IMR-90 (cell line): ENCODE measurements around the gene B4GALNT3. TPM values are rescaled to one million over a fixed set of nuclear protein-coding genes. Genes with fewer than 3 reads are reported as not detected.

ENCODE experiments used
- ATAC-seq: fragments of 200-7000 bp; cut with Tn5 transposase; 2 replicates; pipeline ENCODE4 v1.9.1; 2020; ENCODE audit warnings: low read depth, mild to moderate bottlenecking, moderate library complexity
- BruUV-seq: library from RNA; stranded (reverse); fragments of 400-500 nt; replicated peaks from 2 replicates; lab custom pipeline; 2021; lab: Mats Ljungman, UMichigan
- CTCF ChIA-PET: fragments of 300-600 bp; formaldehyde crosslinking; extraction: SDS; loops from one replicate; lab custom pipeline; 2021; ENCODE audit warnings: antibody characterized with exemption; lab: Yijun Ruan, JAX
- POLR2A ChIA-PET: fragments of 300-600 bp; sonication (Branson Sonifier 250); formaldehyde crosslinking; loops from one replicate; lab custom pipeline; 2022; ENCODE audit warnings: antibody characterized with exemption; ENCODE audit not compliant: unreplicated experiment; lab: Charles Lee
- DNase-seq: peaks from one replicate; pipeline ENCODE4 v3.0.0; 2013
- H2AFZ ChIP-seq: replicated peaks from 2 replicates; pipeline ENCODE3; 2013; ENCODE audit warnings: low read length, mild to moderate bottlenecking; ENCODE audit not compliant: poor library complexity
- H2AK5ac ChIP-seq: 2 replicates; pipeline ENCODE4 v1.6.1; 2013; ENCODE audit warnings: low read depth, low read length, inconsistent platforms
- H2AK9ac ChIP-seq: replicated peaks from 2 replicates; pipeline ENCODE3; 2013; ENCODE audit warnings: mild to moderate bottlenecking, low read depth, low read length, moderate library complexity; ENCODE audit not compliant: poor library complexity
- H2BK120ac ChIP-seq: 2 replicates; pipeline ENCODE4 v1.6.1; 2013; ENCODE audit warnings: low read depth, low read length, inconsistent platforms
- H2BK15ac ChIP-seq: 3 replicates; pipeline ENCODE4 v1.6.1; 2013; ENCODE audit warnings: low read depth, low read length, inconsistent platforms
- H2BK20ac ChIP-seq: 2 replicates; pipeline ENCODE4 v1.6.1; 2013; ENCODE audit warnings: low read depth, mild to moderate bottlenecking, inconsistent platforms, low read length, moderate library complexity
- H2BK5ac ChIP-seq: 2 replicates; pipeline ENCODE4 v1.6.1; 2013; ENCODE audit warnings: mild to moderate bottlenecking, low read depth, low read length, inconsistent platforms; ENCODE audit not compliant: poor library complexity, severe bottlenecking
- H3K14ac ChIP-seq: replicated peaks from 2 replicates; pipeline ENCODE4 v1.6.1; 2013; ENCODE audit warnings: low read depth, low read length, inconsistent platforms
- H3K18ac ChIP-seq: 2 replicates; pipeline ENCODE4 v1.6.1; 2013; ENCODE audit warnings: low read depth, low read length, control low read depth
- H3K23ac ChIP-seq: 2 replicates; pipeline ENCODE4 v1.6.1; 2013; ENCODE audit warnings: low read depth, low read length, inconsistent platforms
- H3K27ac ChIP-seq: 2 replicates; pipeline ENCODE4 v1.5.1; 2013; ENCODE audit warnings: mild to moderate bottlenecking, control low read depth, low read length; ENCODE audit not compliant: insufficient read depth
- H3K27me3 ChIP-seq: 2 replicates; pipeline ENCODE4 v1.6.1; 2013; ENCODE audit warnings: low read length; ENCODE audit not compliant: control insufficient read depth, insufficient read depth
- H3K36me3 ChIP-seq: 2 replicates; pipeline ENCODE4 v1.6.1; 2013; ENCODE audit warnings: low read length, mixed read lengths; ENCODE audit not compliant: control insufficient read depth, insufficient read depth
- H3K4ac ChIP-seq: 2 replicates; pipeline ENCODE4 v1.6.1; 2013; ENCODE audit warnings: low read depth, low read length, inconsistent platforms
- H3K4me1 ChIP-seq: 2 replicates; pipeline ENCODE4 v1.6.1; 2013; ENCODE audit warnings: low read length, mixed read lengths; ENCODE audit not compliant: control insufficient read depth, insufficient read depth
- H3K4me2 ChIP-seq: 2 replicates; pipeline ENCODE4 v1.6.1; 2013; ENCODE audit warnings: low read depth, mild to moderate bottlenecking, control low read depth, low read length, moderate library complexity
- H3K4me3 ChIP-seq: 2 replicates; pipeline ENCODE4 v1.5.1; 2013; ENCODE audit warnings: low read depth, mild to moderate bottlenecking, control low read depth, low read length, moderate library complexity; ENCODE audit not compliant: insufficient read depth
- H3K56ac ChIP-seq: 2 replicates; pipeline ENCODE4 v1.6.1; 2013; ENCODE audit warnings: low read length, inconsistent platforms; ENCODE audit not compliant: insufficient read depth; ENCODE audit errors: extremely low read depth
- H3K79me1 ChIP-seq, 2 experiments: 2 replicates each; pipeline ENCODE4 v1.6.1; 2013; ENCODE audit warnings: low read length in 2 of 2, inconsistent platforms in 1 of 2, low read depth in 1 of 2
- H3K9ac ChIP-seq: 2 replicates; pipeline ENCODE4 v1.6.1; 2013; ENCODE audit warnings: low read depth, low read length, control low read depth
- H3K9me1 ChIP-seq: 2 replicates; pipeline ENCODE4 v1.6.1; 2013; ENCODE audit warnings: low read length, inconsistent platforms; ENCODE audit not compliant: insufficient read depth
- H3K9me3 ChIP-seq: 2 replicates; pipeline ENCODE4 v1.6.1; 2013; ENCODE audit warnings: low read length; ENCODE audit not compliant: control insufficient read depth, insufficient read depth
- H4K20me1 ChIP-seq: 2 replicates; pipeline ENCODE4 v1.6.1; 2013; ENCODE audit warnings: low read length, inconsistent platforms; ENCODE audit not compliant: insufficient read depth
- H4K5ac ChIP-seq: 2 replicates; pipeline ENCODE4 v1.6.1; 2013; ENCODE audit warnings: mild to moderate bottlenecking, low read depth, low read length, control low read depth
- H4K8ac ChIP-seq, 2 experiments: 2 replicates each; pipeline ENCODE4 v1.6.1; 2013; ENCODE audit warnings: low read depth in 2 of 2, low read length in 2 of 2, control low read depth in 1 of 2, inconsistent platforms in 1 of 2
- H4K91ac ChIP-seq: 2 replicates; pipeline ENCODE4 v1.6.1; 2013; ENCODE audit warnings: low read depth, low read length, inconsistent platforms; ENCODE audit not compliant: insufficient read depth
- BHLHE40 ChIP-seq: fragments of 150-350 bp; IDR thresholded peaks from 2 replicates; pipeline ENCODE4 v1.6.1; 2016; ENCODE audit warnings: mild to moderate bottlenecking, low read depth, low read length
- CEBPB ChIP-seq: IDR thresholded peaks from 2 replicates; pipeline ENCODE4 v1.6.1; 2012; ENCODE audit warnings: low read depth, low read length, improper control_type of control experiment
- MAFK ChIP-seq: IDR thresholded peaks from 2 replicates; pipeline ENCODE4 v1.6.1; 2012; ENCODE audit warnings: low read depth, low read length, improper control_type of control experiment
- MAZ ChIP-seq: IDR thresholded peaks from 2 replicates; pipeline ENCODE4 v1.6.1; 2012; ENCODE audit warnings: low read depth, mild to moderate bottlenecking, low read length, improper control_type of control experiment, moderate library complexity, borderline replicate concordance
- MXI1 ChIP-seq: IDR thresholded peaks from 2 replicates; pipeline ENCODE4 v1.6.1; 2012; ENCODE audit warnings: low read depth, mild to moderate bottlenecking, low read length, moderate library complexity, borderline replicate concordance
- POLR2A ChIP-seq: IDR thresholded peaks from 2 replicates; pipeline ENCODE4 v1.6.1; 2012; ENCODE audit warnings: mild to moderate bottlenecking, low read depth, low read length
- RAD21 ChIP-seq: IDR thresholded peaks from 2 replicates; pipeline ENCODE4 v1.6.1; 2012; ENCODE audit warnings: low read length, improper control_type of control experiment
- RCOR1 ChIP-seq: IDR thresholded peaks from 2 replicates; pipeline ENCODE4 v1.6.1; 2012; ENCODE audit warnings: mild to moderate bottlenecking, low read length, improper control_type of control experiment; ENCODE audit not compliant: insufficient replicate concordance
- SMC3 ChIP-seq: fragments of 150-350 bp; IDR thresholded peaks from 2 replicates; pipeline ENCODE4 v1.6.1; 2016; ENCODE audit warnings: low read depth, mild to moderate bottlenecking, antibody characterized with exemption, low read length, moderate library complexity
- WGBS, 2 experiments: methylation state at CpG; one replicate each; pipeline versions ENCODE4 v1.1.5 to v1.1.7; 2013; ENCODE audit warnings: missing lambda C conversion rate in 2 of 2; ENCODE audit not compliant: insufficient read length in 1 of 2; ENCODE audit errors: extremely low coverage in 2 of 2; 5-methylcytosine and 5-hydroxymethylcytosine counted together
- dilution Hi-C: fragments of 300-500 bp; cut with HindIII; formaldehyde crosslinking; loops from one replicate; pipeline ENCODE4 v1.14.3; 2018; ENCODE audit warnings: low sequenced_read_pairs; ENCODE audit not compliant: unreplicated experiment
- in situ Hi-C: fragments of 300-500 bp; cut with MboI; formaldehyde crosslinking; loops from 3 replicates; pipeline ENCODE4 v1.14.3; 2019; ENCODE audit warnings: low sequenced_read_pairs, inconsistent platforms, mixed read lengths
- intact Hi-C: fragments of 100-400 bp; cut with micrococcal nuclease; formaldehyde crosslinking; loops from 2 replicates; pipeline ENCODE4 v1.10.0; 2022
- polyA plus RNA-seq, 3 experiments: library from polyadenylated mRNA; depleted of rRNA; stranded (reverse); fragments of >200 nt; gene quantifications; 2 replicates each; pipeline ENCODE4 v1.2.3, GENCODE V29; 2012; ENCODE audit warnings: low replicate concordance in 1 of 3
- total RNA-seq: library from RNA; depleted of rRNA; stranded (reverse); fragments of >200 nt; gene quantifications from 2 replicates; pipeline ENCODE4 v1.2.3, GENCODE V29; 2012
- TF ChIP-seq, protein P1 (sequence below): conservative IDR thresholded peaks from 2 replicates; pipeline ENCODE4 v1.5.1; 2012; ENCODE audit warnings: mild to moderate bottlenecking, low read depth, low read length, improper control_type of control experiment

B4GALNT3 gene
- total and polyA plus RNA-seq, 2 of the 4 experiments (the other 2 are of a cell fraction), result not detected

DNA sequence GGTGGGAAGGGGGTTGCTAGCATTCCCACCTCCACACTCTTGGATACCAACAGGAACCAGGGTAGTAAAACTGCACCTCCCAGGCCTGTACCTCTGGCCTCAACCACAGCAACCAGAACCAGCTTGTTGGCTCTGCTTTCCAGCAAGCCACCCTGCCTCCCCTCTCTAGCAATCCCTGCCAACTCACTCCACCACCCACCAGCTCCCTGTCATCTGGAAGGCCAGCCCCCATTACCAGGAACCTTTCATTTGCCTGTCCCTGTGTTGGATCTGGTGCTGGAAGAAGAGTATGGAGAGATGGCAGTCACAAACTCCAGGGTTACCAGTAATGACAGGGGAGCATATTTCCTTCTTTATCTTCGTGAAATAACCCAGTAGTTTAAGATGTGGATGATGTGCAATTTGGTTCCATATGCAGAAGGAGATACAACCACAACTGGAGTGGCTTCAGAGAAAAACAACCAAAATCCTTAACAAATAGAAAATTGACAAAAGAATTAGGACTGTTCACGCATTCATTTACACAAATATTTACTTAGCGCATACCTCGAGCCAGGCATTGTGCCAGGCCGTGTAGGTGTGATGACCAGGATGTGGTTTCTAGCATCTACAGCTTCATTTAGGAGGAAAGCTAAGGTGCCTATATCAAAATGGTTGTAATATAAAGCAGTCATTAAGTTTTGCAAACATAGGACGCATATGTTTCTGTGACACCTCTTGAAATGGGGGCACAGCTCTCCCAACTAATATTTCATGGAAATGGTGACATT, 3.4 kb downstream of the B4GALNT3 start:
- Histone ChIP-seq H3K56ac (no peak overlapping the region), H4K20me1 (0 out of 2 replicates have a peak, but pooled peaks cover 2% of the 10 kb centered on the region), H3K27me3 (peaks cover 75% of the 10 kb centered on the region), H2AK9ac (no peak overlapping the region), H3K23ac (no peak overlapping the region), H2BK120ac (no peak overlapping the region), H2BK5ac (no peak overlapping the region), H2BK20ac (no peak overlapping the region), H2AFZ (no peak overlapping the region), H3K18ac (no peak overlapping the region), H3K79me1 (no peaks in the 10 kb centered on the region), H3K9ac (no peak overlapping the region), H3K4me2 (no peak overlapping the region), H3K14ac (no peak overlapping the region), H3K27ac (no peak overlapping the region), H3K4ac (no peak overlapping the region), H3K9me1 (no peaks in the 10 kb centered on the region), H3K9me3 (no peaks in the 10 kb centered on the region; the same call in 1 of the 2 replicates), H2BK15ac (no peak overlapping the region), H4K91ac (no peak overlapping the region), H4K5ac (no peak overlapping the region), H3K4me1 (peaks cover 2% of the 10 kb centered on the region; the same call in 1 of the 2 replicates), H2AK5ac (no peak overlapping the region), H4K8ac (no peak overlapping the region), H3K36me3 (no peaks in the 10 kb centered on the region), H3K4me3 (no peak overlapping the region)
- WGBS, 2 experiments, result no CpG with 5 or more reads among the region's 6 CpGs
- no TSS peak for BruUV-seq
- POLR2A ChIA-PET, result no interaction called here
- dilution Hi-C loops (no loop called here), intact Hi-C loops (no loop called here), in situ Hi-C loops (no loop called here)
- TF ChIP-seq, protein P1, sequence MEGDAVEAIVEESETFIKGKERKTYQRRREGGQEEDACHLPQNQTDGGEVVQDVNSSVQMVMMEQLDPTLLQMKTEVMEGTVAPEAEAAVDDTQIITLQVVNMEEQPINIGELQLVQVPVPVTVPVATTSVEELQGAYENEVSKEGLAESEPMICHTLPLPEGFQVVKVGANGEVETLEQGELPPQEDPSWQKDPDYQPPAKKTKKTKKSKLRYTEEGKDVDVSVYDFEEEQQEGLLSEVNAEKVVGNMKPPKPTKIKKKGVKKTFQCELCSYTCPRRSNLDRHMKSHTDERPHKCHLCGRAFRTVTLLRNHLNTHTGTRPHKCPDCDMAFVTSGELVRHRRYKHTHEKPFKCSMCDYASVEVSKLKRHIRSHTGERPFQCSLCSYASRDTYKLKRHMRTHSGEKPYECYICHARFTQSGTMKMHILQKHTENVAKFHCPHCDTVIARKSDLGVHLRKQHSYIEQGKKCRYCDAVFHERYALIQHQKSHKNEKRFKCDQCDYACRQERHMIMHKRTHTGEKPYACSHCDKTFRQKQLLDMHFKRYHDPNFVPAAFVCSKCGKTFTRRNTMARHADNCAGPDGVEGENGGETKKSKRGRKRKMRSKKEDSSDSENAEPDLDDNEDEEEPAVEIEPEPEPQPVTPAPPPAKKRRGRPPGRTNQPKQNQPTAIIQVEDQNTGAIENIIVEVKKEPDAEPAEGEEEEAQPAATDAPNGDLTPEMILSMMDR, result no peak
- TF ChIP-seq MXI1, result no peak
- no peak for TF ChIP-seq POLR2A
- TF ChIP-seq RCOR1, result no peak
- TF ChIP-seq CEBPB, result no peak
- no peak for TF ChIP-seq MAFK
- TF ChIP-seq SMC3, result no peak
- TF ChIP-seq BHLHE40, result no peak
- no peak for TF ChIP-seq MAZ
- TF ChIP-seq RAD21, result no peak
- DNase-seq (no peak), ATAC-seq (no peak)
- CTCF ChIA-PET, result interaction anchor here (1.3 kb wide), 1 partner anchor 11 kb away, joined by 3 read pairs; no protein-coding TSS in a partner anchor
